ENCODE data around the gene DOK5. TPM values are rescaled to one million over a fixed set of nuclear protein-coding genes. Genes with fewer than 3 reads are reported as not detected.

DOK5 gene
- total and polyA plus RNA-seq, 7 donors, result 7.4 to 25.5 (median 13.3) TPM

GRCh38 chr20:54620611-54621010 lies 145.2 kb downstream of the DOK5 start:
- H3K9me3 ChIP-seq, result no peaks in the 10 kb centered on the region
- H3K4me1 ChIP-seq, result peaks cover 12% of the 10 kb centered on the region
- 84 to 93% (median 86%) methylated on average over 5 of the region's 5 CpGs for WGBS, 3 donors
- ATAC-seq (no peak), DNase-seq (no peak)
- H3K27me3 ChIP-seq (ENCODE audit: insufficient read depth in 3 of 3, low read length in 2 of 3), result no peaks in the 10 kb centered on the region
- TF ChIP-seq, protein P1, sequence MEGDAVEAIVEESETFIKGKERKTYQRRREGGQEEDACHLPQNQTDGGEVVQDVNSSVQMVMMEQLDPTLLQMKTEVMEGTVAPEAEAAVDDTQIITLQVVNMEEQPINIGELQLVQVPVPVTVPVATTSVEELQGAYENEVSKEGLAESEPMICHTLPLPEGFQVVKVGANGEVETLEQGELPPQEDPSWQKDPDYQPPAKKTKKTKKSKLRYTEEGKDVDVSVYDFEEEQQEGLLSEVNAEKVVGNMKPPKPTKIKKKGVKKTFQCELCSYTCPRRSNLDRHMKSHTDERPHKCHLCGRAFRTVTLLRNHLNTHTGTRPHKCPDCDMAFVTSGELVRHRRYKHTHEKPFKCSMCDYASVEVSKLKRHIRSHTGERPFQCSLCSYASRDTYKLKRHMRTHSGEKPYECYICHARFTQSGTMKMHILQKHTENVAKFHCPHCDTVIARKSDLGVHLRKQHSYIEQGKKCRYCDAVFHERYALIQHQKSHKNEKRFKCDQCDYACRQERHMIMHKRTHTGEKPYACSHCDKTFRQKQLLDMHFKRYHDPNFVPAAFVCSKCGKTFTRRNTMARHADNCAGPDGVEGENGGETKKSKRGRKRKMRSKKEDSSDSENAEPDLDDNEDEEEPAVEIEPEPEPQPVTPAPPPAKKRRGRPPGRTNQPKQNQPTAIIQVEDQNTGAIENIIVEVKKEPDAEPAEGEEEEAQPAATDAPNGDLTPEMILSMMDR (IDR thresholded peaks at IDR 0.05), result no peak
- H3K4me3 ChIP-seq, result no peak overlapping the region
- no peaks in the 10 kb centered on the region for H3K36me3 ChIP-seq (ENCODE audit: insufficient read depth in 1 of 2, low read depth in 1 of 2)
- intact Hi-C loops (cut with DNase I), result no loop called here
- no peak overlapping the region for H3K27ac ChIP-seq

- ATAC-seq (no peak), DNase-seq (no peak)
- Histone ChIP-seq H3K9me3 (no peaks in the 10 kb centered on the region), H3K36me3 (ENCODE audit: insufficient read depth in 1 of 2, low read depth in 1 of 2) (no peaks in the 10 kb centered on the region), H3K4me3 (no peak overlapping the region), H3K27ac (no peak overlapping the region), H3K27me3 (ENCODE audit: insufficient read depth in 3 of 3, low read length in 2 of 3) (no peaks in the 10 kb centered on the region), H3K4me1 (peaks cover 12% of the 10 kb centered on the region)
- intact Hi-C loops (cut with DNase I), result no loop called here
- WGBS, 3 donors, result 52 to 67% (median 53%) methylated on average over 20 of the region's 20 CpGs
- TF ChIP-seq, protein P1 (IDR thresholded peaks at IDR 0.05), result no peak
Measured at GRCh38 chr20:54622333-54623295, 147.2 kb downstream of the DOK5 start.

DNA sequence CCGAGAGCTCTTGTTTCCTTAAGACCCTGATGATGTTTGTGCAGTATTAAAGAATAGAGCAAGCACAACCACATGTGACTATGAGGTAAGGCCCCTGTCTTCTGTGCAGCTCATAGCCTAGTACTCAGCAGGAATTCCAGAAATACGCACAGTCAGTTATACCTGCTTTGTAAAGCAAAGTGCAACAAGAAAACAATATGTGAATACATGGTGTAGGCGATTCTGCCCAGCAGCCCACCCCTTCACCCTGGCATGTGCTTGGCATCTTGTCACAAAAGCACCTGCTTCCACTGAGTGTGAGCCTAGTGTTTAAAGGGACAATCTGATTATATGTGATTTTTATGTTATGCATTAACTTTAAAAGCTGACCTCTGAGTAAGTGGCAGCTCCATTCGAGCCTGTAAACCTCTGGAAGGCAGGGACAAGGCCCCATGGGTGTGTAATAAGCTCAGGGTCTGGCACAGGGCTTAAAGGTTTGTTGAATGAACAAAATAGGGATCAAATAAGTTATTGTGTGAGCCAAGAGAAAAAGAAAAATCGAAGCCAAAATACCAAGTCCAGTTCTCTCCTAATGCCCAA lies 148.7 kb downstream of the DOK5 start:
- DNase-seq, result no peak
- Histone ChIP-seq H3K27me3 (ENCODE audit: insufficient read depth in 3 of 3, low read length in 2 of 3) (no peaks in the 10 kb centered on the region), H3K36me3 (ENCODE audit: insufficient read depth in 1 of 2, low read depth in 1 of 2) (no peaks in the 10 kb centered on the region), H3K4me1 (peaks cover 12% of the 10 kb centered on the region), H3K9me3 (no peaks in the 10 kb centered on the region), H3K27ac (no peak overlapping the region), H3K4me3 (no peak overlapping the region)
- intact Hi-C loops (cut with DNase I), result no loop called here
- WGBS, 3 donors, result 50 to 55% (median 50%) methylated on average over 5 of the region's 5 CpGs
- ATAC-seq, result no peak
- TF ChIP-seq, protein P1 (IDR thresholded peaks at IDR 0.05), result no peak

DNA sequence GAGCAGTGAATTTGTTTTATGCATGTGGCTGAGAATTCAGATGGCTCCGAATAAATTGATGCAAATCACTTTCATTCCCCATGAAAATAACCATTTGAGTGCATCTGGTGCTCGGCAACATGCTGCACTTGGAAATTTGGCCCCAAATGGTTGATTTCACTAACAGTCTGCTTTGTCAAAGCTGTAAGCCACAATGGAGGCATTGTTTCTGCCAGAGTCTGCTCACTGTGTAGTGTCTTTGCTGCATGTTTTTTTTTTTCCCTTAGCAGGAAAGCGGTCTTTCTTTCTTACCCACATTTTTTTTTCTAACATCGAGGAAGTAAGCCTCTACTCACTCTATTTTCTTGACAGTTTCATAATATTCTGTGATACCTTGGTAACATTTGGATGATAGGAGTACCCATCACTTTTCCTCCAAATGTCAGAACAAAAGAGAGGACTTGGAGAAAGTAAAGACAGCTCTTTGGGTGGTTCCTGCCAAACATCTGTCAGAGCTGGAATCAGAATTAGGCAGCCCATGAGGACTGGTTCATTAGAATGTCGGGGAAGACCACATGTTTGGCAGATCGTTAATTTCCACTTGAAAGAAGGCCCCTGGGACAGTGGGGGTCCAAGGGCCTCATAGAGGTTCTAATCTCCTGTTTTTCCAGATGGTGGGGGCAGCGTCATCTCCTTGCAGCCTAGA lies 149.5 kb downstream of the DOK5 start:
- DNase-seq (no peak), ATAC-seq (no peak)
- TF ChIP-seq, protein P1 (IDR thresholded peaks at IDR 0.05), result no peak
- Histone ChIP-seq H3K9me3 (no peaks in the 10 kb centered on the region), H3K4me3 (no peak overlapping the region), H3K4me1 (peaks cover 12% of the 10 kb centered on the region), H3K36me3 (ENCODE audit: insufficient read depth in 1 of 2, low read depth in 1 of 2) (no peaks in the 10 kb centered on the region), H3K27me3 (ENCODE audit: insufficient read depth in 3 of 3, low read length in 2 of 3) (no peaks in the 10 kb centered on the region), H3K27ac (no peak overlapping the region)
- WGBS, 3 donors, result 29 to 35% (median 32%) methylated on average over 7 of the region's 7 CpGs
- intact Hi-C loops (cut with DNase I), result no loop called here
